Chondrocyte (in vitro differentiated cells): ENCODE data around the gene PRDX3. TPM values are rescaled to one million over a fixed set of nuclear protein-coding genes. Genes with fewer than 3 reads are reported as not detected.

ENCODE experiments used
- DNase-seq: peaks from one replicate; pipeline ENCODE4 v3.0.0; 2021; ENCODE audit warnings: mixed read lengths, low spot score
- H3K27ac Mint-ChIP-seq: one replicate; pipeline ENCODE4 v1.8.0; 2021; ENCODE audit warnings: mild to moderate bottlenecking, moderate library complexity, mixed read lengths; ENCODE audit not compliant: unreplicated experiment
- H3K27me3 Mint-ChIP-seq: 2 replicates; pipeline ENCODE4 v1.8.0; 2021; ENCODE audit warnings: low read depth, mixed read lengths
- H3K36me3 Mint-ChIP-seq: 2 replicates; pipeline ENCODE4 v1.8.0; 2021; ENCODE audit warnings: low read depth, mixed read lengths
- H3K4me1 Mint-ChIP-seq: 2 replicates; pipeline ENCODE4 v1.8.0; 2021; ENCODE audit warnings: low read depth, mild to moderate bottlenecking, mixed read lengths
- H3K4me3 Mint-ChIP-seq: one replicate; pipeline ENCODE4 v1.8.0; 2021; ENCODE audit warnings: mild to moderate bottlenecking, moderate library complexity, mixed read lengths; ENCODE audit not compliant: unreplicated experiment
- H3K9me3 Mint-ChIP-seq: 2 replicates; pipeline ENCODE4 v1.8.0; 2021; ENCODE audit warnings: low read depth, mixed read lengths
- total RNA-seq: library from RNA; stranded (reverse); gene quantifications from 3 replicates; pipeline ENCODE4 v1.2.1, GENCODE V29; 2021
- TF ChIP-seq, protein P1 (sequence below): fragments of 200-600 bp; sonication (generic); IDR thresholded peaks from 2 replicates; pipeline ENCODE4 v1.5.0; 2021; ENCODE audit warnings: antibody characterized with exemption, mild to moderate bottlenecking, moderate library complexity

PRDX3 gene
- total RNA-seq, 1 donor from 2014 or later, result 79.2 TPM

DNA sequence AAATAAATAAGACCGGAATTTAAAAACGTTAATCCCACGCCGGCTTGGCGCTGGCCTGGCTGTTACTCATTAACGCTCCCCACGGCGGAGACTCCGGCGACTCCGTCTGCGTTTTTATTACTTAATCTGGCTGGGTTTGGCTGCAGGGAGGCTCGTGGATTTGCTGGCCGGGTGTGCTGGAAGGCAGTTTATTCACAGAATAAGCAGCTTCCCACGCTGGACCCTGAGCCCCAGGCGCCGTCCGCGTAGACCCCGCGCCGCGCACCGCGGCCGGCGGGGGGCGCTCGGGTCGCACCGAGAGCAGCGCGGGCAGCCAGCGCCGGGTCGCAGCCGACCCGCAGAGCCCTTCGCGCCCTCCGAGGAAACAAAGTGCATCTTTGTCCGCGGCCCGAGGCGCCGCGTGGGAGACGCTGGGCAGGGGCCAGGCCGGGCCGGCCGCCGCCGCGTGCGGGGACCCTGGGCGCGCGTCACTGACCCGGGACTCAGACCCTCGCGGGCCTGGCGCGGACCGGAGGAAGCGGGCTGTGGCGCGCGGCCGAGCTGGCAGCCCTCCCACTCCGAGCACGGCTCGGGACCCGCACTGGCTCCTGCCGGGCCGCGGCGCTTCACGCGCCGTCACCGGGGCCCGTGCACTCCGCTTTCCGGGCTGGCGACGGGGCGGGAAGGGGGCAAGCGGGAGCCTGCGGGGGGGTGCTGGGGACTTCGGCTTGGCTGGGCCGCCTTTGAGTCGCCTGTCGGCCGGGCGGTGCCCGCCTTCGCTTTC lies 28.2 kb upstream of the PRDX3 start:
- Mint-ChIP-seq H3K27ac (peak overlapping the region; percentile 97), H3K9me3 (no peaks in the 10 kb centered on the region), H3K4me1 (peaks cover 45% of the 10 kb centered on the region), H3K4me3 (peak overlapping the region; percentile 72), H3K36me3 (no peaks in the 10 kb centered on the region), H3K27me3 (no peaks in the 10 kb centered on the region)
- DNase-seq, result peak; percentile 73
- TF ChIP-seq, protein P1, sequence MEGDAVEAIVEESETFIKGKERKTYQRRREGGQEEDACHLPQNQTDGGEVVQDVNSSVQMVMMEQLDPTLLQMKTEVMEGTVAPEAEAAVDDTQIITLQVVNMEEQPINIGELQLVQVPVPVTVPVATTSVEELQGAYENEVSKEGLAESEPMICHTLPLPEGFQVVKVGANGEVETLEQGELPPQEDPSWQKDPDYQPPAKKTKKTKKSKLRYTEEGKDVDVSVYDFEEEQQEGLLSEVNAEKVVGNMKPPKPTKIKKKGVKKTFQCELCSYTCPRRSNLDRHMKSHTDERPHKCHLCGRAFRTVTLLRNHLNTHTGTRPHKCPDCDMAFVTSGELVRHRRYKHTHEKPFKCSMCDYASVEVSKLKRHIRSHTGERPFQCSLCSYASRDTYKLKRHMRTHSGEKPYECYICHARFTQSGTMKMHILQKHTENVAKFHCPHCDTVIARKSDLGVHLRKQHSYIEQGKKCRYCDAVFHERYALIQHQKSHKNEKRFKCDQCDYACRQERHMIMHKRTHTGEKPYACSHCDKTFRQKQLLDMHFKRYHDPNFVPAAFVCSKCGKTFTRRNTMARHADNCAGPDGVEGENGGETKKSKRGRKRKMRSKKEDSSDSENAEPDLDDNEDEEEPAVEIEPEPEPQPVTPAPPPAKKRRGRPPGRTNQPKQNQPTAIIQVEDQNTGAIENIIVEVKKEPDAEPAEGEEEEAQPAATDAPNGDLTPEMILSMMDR, result peak; percentile 92

DNA sequence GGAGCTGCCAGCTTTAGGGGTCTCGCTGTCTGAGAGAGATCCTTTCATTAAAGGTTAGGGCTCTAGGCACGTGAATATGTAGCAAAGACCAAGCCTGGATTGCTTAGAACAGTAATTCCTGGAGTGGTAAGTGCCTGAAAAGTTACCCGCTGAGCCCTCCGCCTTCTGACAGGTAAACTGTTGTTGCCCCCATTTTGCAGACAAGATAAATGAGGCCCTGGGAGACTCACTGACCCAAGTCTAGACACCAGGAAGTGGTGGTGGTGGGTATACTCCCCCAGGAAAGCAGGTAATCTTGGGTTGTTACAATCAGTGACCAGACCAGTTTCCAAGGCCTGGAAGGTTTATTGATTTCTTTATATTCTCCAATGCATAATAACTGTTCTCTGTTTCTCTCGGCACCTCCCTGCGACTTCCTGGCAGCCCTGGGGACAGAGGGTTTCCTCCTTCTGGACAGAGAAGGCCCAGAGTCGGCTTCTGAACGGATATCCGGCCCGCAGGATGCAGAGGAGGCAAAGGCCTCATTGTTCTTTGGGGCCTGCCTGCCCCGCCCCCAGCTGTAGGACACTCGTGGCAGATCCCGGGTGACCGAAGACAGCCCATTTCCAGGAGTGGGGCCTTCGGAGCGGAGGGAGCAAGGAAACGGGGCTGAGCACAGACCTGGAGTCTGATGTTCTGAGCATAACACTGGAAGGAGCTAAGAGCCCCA lies 27.4 kb upstream of the PRDX3 start:
- TF ChIP-seq, protein P1, result no peak
- H3K4me3 Mint-ChIP-seq, result peak overlapping the region; percentile 72
- no peaks in the 10 kb centered on the region for H3K27me3 Mint-ChIP-seq
- H3K27ac Mint-ChIP-seq, result peak overlapping the region; percentile 97
- DNase-seq, result peak; percentile 60
- peaks cover 37% of the 10 kb centered on the region for H3K4me1 Mint-ChIP-seq
- H3K9me3 Mint-ChIP-seq, result no peaks in the 10 kb centered on the region
- H3K36me3 Mint-ChIP-seq, result no peaks in the 10 kb centered on the region

DNA sequence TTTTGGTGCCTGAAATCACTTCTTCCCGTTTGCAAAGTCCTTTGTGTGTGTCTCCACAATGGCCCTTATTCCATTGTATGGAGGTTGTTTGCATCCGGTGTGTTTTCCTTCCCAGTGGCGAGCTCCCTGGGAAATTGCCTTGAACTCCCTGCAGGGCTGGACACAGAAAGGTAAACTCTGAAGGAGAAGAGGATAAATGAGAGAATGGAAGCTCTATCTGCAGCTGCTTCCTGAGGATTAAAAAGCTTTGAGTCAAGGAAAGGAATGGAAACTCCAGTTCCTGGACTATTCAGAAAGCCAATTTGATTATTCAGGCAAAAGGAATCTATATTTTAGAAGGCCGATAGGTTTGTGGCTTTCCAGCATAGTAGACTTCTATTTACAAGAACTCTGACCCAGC lies 24.4 kb upstream of the PRDX3 start:
- H3K9me3 Mint-ChIP-seq, result no peaks in the 10 kb centered on the region
- H3K27me3 Mint-ChIP-seq, result peaks cover 9% of the 10 kb centered on the region
- no peaks in the 10 kb centered on the region for H3K36me3 Mint-ChIP-seq
- peaks cover 14% of the 10 kb centered on the region for H3K4me1 Mint-ChIP-seq
- DNase-seq, result no peak
- no peak overlapping the region for H3K27ac Mint-ChIP-seq
- TF ChIP-seq, protein P1, result no peak
- no peak overlapping the region for H3K4me3 Mint-ChIP-seq

DNA sequence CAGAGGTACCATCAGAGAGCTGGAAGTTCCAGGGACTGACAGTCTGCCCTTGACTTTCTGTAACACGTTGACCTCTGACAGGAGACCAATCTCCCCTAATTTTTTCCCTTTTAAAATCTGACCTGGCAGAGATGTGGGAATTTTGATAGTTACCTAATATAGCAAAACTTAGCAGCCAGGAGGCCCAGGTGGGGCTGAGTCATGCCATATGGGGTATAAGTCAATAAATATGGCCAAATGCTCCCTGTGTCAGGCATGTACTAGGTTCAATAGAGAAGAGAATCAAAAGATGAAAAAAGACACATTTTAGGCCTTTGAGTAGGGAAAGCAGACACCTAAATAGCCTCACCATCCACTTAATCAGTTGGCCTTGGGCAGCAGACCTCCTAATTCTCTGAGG lies 22.6 kb upstream of the PRDX3 start:
- Mint-ChIP-seq H3K36me3 (no peaks in the 10 kb centered on the region), H3K27ac (no peak overlapping the region), H3K4me1 (peaks cover 10% of the 10 kb centered on the region), H3K27me3 (peaks cover 9% of the 10 kb centered on the region), H3K9me3 (no peaks in the 10 kb centered on the region), H3K4me3 (no peak overlapping the region)
- TF ChIP-seq, protein P1, result no peak
- no peak for DNase-seq

DNA sequence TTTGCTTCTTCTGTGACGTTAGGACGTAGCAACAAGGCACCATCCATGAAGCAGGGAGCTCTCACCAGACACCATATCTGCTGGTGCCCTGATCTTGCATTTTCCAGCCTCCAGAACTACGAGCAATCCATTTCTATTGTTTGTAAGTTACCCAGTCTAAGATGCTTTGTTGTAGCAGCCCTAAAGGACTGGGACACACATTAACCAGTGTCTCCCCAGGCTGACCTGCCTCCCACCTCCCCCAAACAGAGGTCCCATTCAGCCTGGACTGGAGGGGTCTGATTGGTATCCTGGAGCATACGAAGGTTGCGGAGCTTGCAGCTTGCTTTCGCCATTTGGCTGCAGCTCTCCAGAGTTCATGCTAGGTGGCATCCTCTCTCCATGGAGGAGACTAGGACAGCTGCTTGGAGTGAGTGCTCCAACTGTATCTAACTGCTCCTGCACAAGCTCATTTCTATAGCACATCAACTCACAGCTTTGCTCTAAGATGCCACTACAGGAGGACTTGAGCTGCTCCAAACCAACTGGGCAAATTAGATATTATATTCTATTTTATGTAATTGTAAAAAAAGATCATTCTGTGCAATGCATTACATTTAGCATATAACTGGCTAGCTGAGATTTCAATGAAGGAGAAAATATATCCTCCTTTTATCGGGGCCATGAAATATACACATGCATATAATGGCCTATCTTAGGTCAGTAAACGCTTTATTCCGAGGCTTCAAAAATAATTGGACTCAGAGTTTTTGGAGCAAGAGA lies 20.8 kb upstream of the PRDX3 start:
- TF ChIP-seq, protein P1, result peak; percentile 88
- H3K27me3 Mint-ChIP-seq, result peaks cover 9% of the 10 kb centered on the region
- peaks cover 7% of the 10 kb centered on the region for H3K4me1 Mint-ChIP-seq
- no peak overlapping the region for H3K4me3 Mint-ChIP-seq
- no peaks in the 10 kb centered on the region for H3K9me3 Mint-ChIP-seq
- no peaks in the 10 kb centered on the region for H3K36me3 Mint-ChIP-seq
- no peak overlapping the region for H3K27ac Mint-ChIP-seq
- DNase-seq, result no peak
